HEK293T (cell line): ENCODE data around the gene MRPL12.

Experiments used
- ARNT ChIP-seq: fragments of 450-650 bp; IDR thresholded peaks from 2 replicates; pipeline ENCODE4 v1.6.1; 2017; ENCODE audit warnings: mild to moderate bottlenecking
- BHLHE40 ChIP-seq: fragments of 450-650 bp; IDR thresholded peaks from 2 replicates; pipeline ENCODE4 v1.6.1; 2016; ENCODE audit warnings: mild to moderate bottlenecking, moderate library complexity, borderline replicate concordance
- CTBP1 ChIP-seq: fragments of 450-650 bp; IDR thresholded peaks from 2 replicates; pipeline ENCODE4 v1.6.1; 2016; ENCODE audit warnings: borderline replicate concordance
- ELF4 ChIP-seq: fragments of 450-650 bp; IDR thresholded peaks from 2 replicates; pipeline ENCODE4 v1.6.1; 2017; ENCODE audit warnings: antibody characterized with exemption
- FOXA1 ChIP-seq: fragments of 450-650 bp; IDR thresholded peaks from 2 replicates; pipeline ENCODE4 v1.6.1; 2016; ENCODE audit warnings: mild to moderate bottlenecking
- FOXK2 ChIP-seq: fragments of 450-650 bp; IDR thresholded peaks from 2 replicates; pipeline ENCODE4 v1.6.1; 2016; ENCODE audit warnings: mild to moderate bottlenecking
- FOXM1 ChIP-seq: fragments of 450-650 bp; IDR thresholded peaks from 2 replicates; pipeline ENCODE4 v1.6.1; 2017; ENCODE audit warnings: mild to moderate bottlenecking, borderline replicate concordance
- HDGF ChIP-seq: fragments of 450-650 bp; IDR thresholded peaks from 2 replicates; pipeline ENCODE4 v1.6.1; 2017; ENCODE audit warnings: antibody characterized with exemption, borderline replicate concordance
- NFRKB ChIP-seq: fragments of 450-650 bp; IDR thresholded peaks from 2 replicates; pipeline ENCODE4 v1.6.1; 2016; ENCODE audit warnings: mild to moderate bottlenecking, moderate library complexity
- SP1 ChIP-seq: fragments of 450-650 bp; IDR thresholded peaks from 2 replicates; pipeline ENCODE4 v1.6.1; 2017
- SUZ12 ChIP-seq: fragments of 450-650 bp; IDR thresholded peaks from 2 replicates; pipeline ENCODE4 v1.6.1; 2016; ENCODE audit warnings: mild to moderate bottlenecking
- TARDBP ChIP-seq: fragments of 450-650 bp; IDR thresholded peaks from 2 replicates; pipeline ENCODE4 v1.6.1; 2016
- ZNF384 ChIP-seq: fragments of 450-650 bp; IDR thresholded peaks from 2 replicates; pipeline ENCODE4 v1.6.1; 2016

GRCh38 chr17:81695801-81696200 lies 7.4 kb upstream of the MRPL12 start:
- TF ChIP-seq ARNT (no peak), HDGF (no peak), SP1 (no peak), BHLHE40 (no peak), FOXA1 (no peak), ELF4 (no peak), NFRKB (no peak), FOXK2 (no peak), FOXM1 (no peak), ZNF384 (no peak), SUZ12 (no peak), TARDBP (no peak), CTBP1 (no peak)
